ENCODE data around the gene HAGHL.

HAGHL gene

GRCh38 chr16:720990-721764 is 5.7 kb upstream of the HAGHL start, which contains the start of gene ANTKMT:
TSS of gene ANTKMT (plus strand) at chr16:721146. CDS start at chr16:721275, 129 bp downstream.
- peak in 1 of 2 donors; percentile 32 for DNase-seq (ENCODE audit: low read depth in 2 of 2)

- no peak for DNase-seq (ENCODE audit: low read depth in 2 of 2)
Observed at GRCh38 chr16:721765-722540, 5.0 kb upstream of the HAGHL start.

GRCh38 chr16:722835-723633 is 3.9 kb upstream of the HAGHL start:
- DNase-seq (ENCODE audit: low read depth in 2 of 2) = no peak

GRCh38 chr16:723695-724094 is 3.2 kb upstream of the HAGHL start:
- DNase-seq (ENCODE audit: low read depth in 2 of 2) = no peak

- DNase-seq (ENCODE audit: low read depth in 2 of 2) = no peak
Observed at GRCh38 chr16:724188-725040, 2.5 kb upstream of the HAGHL start.

GRCh38 chr16:725041-725376 is 1.9 kb upstream of the HAGHL start:
- no peak for DNase-seq (ENCODE audit: low read depth in 2 of 2)

GRCh38 chr16:725463-726187 is 1.3 kb upstream of the HAGHL start:
- DNase-seq (ENCODE audit: low read depth in 2 of 2) = no peak

GRCh38 chr16:726188-726437 is 793 bp upstream of the HAGHL start:
- DNase-seq (ENCODE audit: low read depth in 2 of 2) = no peak

- DNase-seq (ENCODE audit: low read depth in 2 of 2) = no peak
Observed at GRCh38 chr16:727291-727977, 528 bp downstream of the HAGHL start.

- no peak for DNase-seq (ENCODE audit: low read depth in 2 of 2)
Observed at GRCh38 chr16:728131-728889, 1.4 kb downstream of the HAGHL start.

- no peak for DNase-seq (ENCODE audit: low read depth in 2 of 2)
Observed at GRCh38 chr16:728890-729744, 2.2 kb downstream of the HAGHL start.

GRCh38 chr16:729768-730665 is 3.1 kb downstream of the HAGHL start:
- DNase-seq (ENCODE audit: low read depth in 2 of 2) = no peak

GRCh38 chr16:730666-731509 is 4.0 kb downstream of the HAGHL start:
- no peak for DNase-seq (ENCODE audit: low read depth in 2 of 2)

- no peak for DNase-seq (ENCODE audit: low read depth in 2 of 2)
Observed at GRCh38 chr16:732332-732731, 5.4 kb downstream of the HAGHL start.

GRCh38 chr16:732936-733335 is 6.0 kb downstream of the HAGHL start:
- no peak for DNase-seq (ENCODE audit: low read depth in 2 of 2)

GRCh38 chr16:733382-734207 is 6.7 kb downstream of the HAGHL start:
- no peak for DNase-seq (ENCODE audit: low read depth in 2 of 2)
